ENCODE measurements around the gene SMARCAL1. TPM values are rescaled to one million over a fixed set of nuclear protein-coding genes. Genes with fewer than 3 reads are reported as not detected.

The SMARCAL1 gene
- total RNA-seq, 1 donor from 2014 or later, result 12.7 TPM

DNA sequence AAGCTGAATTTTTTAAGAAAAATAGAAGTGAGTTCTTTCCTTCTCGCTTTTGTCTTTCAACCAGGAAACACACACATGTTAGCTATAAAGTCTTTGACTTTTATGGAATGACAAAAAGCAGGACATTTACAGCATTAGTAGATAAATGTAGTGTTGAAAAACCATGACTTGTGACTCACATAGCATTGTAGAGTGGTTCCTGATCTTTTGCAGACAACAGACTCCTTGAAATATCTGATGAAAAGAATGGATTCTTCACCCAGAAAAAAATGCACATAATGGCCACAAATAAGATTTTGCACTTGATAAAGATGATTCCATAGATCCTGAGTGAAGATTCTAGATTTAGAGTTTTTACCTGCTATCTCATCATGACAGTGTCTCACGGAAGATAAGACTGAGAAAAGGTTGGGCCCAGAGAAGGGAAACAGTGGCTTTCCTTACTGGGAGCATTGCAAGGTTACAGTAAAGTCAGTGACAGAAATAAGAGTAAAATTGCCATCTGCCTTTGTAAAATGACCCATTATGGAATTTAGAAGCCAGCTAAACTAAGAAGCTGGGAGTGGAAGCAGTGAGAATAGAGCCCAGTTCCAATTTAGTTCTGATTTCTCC, 14.0 kb downstream of the SMARCAL1 start:
- no peak for DNase-seq (ENCODE audit: low spot score)

DNA sequence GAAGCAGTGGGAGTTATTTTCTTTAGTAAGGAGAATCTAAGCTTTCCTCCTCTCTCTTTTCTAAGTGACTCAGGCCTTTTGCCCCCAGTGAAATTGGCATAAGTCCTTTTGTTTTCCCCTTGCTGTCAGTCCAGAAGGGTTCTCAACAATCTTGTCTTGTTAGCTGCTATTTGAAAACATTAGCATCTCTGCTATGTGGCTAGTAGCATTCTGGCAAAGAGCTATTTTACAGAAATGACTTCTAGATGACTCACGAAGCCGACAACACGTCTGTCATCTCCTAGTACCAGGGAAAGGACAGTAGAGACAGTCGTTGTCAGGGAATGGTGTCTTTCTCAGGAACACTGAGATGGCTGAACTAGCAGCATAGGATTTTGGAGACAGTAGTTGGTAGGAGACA, 14.7 kb downstream of the SMARCAL1 start:
- DNase-seq (ENCODE audit: low spot score), result no peak

DNA sequence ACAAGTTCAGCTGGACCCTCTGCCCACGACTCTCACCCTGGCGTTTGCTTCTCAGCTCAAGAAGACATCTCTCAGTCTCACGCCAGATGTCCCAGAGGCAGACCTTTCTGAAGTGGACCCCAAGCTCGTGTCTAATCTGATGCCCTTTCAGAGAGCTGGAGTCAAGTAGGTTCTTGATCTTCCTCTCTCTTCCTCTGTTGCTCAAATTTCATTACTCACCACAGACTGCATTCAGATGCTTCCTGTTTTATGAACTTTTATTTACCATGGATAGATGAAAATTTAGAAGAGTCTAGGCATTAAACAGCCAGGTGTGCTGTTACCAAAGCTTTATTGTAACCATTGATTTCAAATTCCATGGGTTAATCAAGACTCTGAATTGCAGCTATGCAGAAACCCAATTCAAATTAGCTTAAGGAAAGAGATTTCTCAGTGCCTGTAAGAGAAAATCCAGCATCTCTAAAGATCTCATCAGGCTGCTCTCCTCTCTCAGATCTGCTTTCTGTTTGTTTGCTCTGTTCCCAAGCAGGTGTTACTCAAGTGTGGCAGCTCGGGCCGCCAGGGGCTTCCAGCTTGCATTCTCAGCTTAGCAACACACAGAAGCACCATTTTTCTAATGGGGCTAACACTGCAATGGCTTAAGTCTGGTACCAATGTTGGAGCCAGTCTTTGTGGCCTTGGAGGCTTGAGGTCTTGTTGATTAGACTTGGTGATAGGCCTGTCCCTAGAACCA, 16.5 kb downstream of the SMARCAL1 start:
- DNase-seq (ENCODE audit: low spot score), result no peak

DNA sequence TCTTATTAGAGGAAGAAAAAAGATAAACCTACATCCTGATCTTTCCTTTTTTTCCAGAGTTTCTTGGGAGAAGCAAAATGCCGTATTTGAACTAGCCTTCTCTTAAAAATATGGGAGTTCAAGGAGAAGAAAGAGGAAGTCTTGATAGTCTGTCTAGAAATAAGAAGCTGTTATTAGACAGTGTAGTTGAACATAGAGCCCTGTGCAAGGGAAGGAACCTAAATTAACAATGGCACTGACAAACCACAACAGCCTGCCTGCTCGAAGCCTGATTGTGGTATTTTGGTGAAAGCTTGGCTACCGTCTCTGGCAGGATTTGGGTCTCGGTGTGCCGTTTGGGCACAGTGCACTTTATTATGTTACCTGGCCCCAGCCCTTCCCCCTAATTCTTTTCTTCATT, 17.1 kb downstream of the SMARCAL1 start:
- DNase-seq (ENCODE audit: low spot score), result no peak

DNA sequence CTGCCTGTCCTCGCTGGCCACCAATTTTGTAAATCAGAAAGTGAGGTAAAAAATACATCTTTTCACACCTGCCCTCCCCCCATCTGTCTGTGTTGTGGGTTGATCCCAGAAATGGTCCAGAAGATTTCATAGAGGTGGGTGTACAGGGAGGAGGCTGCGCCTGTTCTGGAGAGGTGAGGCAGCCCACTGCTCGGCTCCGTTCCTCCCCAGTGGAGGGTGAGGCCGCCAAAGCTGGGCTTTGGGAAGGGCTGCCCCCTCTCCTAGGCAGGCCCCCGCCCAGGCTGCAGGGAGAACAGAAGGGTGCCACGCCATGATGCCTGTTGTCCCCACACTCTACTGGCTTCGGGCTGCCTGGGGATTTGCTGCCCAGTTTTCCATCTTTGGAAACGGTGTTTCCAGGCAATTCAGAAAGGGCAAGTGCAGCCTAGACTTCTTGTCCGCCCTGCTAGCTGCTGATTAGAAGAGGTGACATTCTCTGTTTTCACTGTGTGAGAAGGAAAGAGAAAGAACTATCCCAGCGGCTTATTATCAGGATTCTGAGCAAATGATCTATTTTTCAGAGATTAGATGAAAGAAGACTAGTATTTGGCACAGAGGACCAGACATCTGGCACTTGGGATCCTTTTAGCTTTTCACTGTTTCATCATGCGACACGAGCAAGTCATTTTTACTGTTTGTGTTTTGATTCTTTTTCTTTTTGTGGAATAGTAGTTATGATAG, 18.7 kb downstream of the SMARCAL1 start:
- DNase-seq (ENCODE audit: low spot score), result no peak

DNA sequence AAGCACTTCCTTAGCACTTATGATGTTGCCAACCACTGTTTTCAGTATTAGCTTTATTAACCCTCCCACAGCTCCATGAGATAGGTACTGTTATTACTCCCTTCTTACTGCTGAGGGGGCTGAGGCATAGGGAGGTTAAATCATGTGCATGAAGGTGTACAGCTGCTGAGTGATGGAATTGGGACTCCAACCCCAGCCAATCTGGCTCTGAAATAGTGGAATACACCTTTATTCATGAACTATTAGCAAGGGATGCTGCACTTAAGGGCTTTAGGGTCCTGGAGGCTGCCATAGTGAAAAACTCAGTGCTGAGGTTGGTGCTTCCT, 19.2 kb downstream of the SMARCAL1 start:
- no peak for DNase-seq (ENCODE audit: low spot score)

DNA sequence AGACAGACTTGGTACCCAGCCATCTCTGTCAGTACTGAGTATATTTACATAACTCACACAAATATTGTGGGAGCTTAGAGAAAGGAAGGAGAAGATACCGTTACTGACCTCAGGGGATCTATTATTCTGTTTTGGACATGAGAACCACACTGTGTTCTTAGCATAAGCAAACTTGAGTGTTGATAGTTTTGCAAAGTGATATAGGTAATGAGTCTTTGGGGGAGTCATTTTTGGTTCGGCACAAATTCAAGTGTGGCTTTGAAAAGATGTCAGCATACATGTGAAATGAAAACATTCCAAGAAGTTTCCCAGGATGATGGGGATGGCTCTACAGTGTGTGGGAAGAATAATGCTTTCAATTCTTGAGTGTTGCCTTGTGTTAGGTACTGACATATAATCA, 24.1 kb downstream of the SMARCAL1 start:
- no peak for DNase-seq (ENCODE audit: low spot score)

DNA sequence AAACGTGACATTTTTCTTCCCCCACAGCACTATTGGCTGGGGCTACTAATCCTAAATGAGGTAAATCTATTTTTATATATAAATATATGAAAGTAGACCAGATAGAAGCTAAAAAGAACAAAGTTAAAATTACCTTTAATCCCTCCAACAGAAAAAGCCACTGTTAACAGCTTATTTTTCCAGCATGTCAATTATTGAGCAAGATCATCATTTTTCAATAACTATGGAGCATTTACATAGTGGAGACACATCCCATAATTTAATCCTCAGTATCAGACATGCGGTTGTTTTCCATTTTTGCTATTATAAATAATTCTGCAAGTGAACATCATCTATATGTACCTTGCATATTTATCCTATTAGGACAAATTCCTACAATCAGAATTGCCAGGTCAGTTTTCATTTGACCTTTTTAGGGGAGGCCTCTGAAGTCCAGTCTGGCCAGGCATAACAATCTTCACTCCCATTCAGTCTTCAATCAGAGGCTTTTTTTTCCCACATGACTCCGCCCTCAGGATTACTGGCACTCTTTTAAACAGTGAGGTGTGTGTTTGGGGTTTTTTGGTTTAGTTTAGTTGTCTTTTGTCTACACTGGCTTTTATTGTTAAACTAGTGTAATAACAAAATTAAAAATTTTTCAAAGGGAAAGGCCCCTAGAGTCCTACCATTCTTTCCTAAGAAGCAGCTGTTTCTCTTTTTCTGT, 29.2 kb downstream of the SMARCAL1 start:
- no peak for DNase-seq (ENCODE audit: low spot score)

DNA sequence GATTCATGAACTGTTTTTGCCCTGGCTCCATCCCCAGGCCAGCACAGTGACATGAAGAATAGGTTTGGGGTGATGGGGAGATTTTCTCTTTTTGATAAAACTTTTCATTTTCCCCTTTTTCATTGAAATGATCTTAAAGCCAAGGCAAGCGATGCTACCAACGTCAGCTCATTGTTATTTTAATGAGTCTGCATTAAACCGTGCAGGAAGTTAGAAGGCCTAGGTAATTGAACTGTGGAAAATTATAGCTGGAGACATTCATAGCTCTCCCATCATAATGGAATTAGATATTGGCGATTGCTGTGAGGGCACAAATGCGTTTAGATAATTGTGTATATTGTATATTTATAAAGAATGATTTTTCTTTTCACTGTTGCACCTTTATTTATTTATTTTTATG, 33.2 kb downstream of the SMARCAL1 start:
- no peak for DNase-seq (ENCODE audit: low spot score)

DNA sequence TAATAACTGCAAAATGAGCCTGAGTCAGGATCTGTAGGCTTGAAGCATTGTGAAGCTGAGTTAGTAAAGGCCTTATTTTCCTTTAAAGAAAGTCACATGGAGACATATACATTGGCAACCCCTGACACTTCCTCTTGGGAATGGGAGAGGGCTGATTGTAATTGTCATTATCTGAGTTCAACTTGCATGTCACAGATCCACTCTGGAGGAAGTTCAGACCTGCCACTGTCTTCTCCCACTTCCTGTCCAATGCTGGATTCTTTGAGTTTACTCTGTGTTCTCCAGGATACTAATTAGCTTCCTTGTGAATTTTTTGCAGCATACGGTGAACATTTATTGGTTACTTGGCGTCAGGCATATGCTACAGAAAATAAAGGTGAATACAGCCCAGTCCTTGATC, 34.1 kb downstream of the SMARCAL1 start:
- DNase-seq (ENCODE audit: low spot score), result no peak

DNA sequence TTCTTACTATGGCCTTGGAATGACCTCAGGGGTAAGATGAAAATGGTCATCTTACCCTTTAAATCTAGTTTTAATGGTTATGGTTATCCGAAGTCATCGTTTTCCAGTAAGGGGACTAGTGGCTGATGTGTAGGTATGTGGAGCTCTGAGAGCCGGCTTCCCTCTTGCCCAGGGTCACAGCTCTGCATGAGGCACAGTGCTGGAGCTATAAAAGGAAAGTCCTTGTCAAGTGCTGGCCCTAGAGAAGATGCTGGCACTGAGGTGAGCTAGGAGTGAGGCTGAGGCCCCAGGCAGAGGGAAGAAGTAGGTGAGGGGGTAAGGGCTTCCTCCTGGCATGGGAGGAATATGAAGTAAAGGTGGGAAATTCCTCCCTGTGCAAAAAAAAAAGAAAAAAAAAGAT, 35.0 kb downstream of the SMARCAL1 start:
- no peak for DNase-seq (ENCODE audit: low spot score)

DNA sequence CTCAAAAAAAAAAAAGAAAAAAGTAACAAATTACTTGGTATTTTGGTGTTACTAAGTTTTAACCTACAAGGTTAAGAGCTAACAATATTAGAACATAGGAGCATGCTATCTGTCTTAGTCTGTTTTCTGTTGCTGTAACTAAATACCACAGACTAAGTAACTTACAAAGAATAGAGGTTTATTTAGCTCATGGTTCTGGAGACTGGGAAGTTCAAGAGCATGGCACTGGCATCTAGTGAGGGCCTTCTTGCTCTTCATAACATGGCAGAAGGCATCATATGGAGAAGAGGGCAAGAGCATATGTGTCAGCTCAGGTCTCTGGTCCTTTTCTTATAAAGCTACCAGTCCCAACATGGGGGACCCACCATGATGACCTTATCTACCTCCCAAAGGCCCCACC, 36.5 kb downstream of the SMARCAL1 start:
- DNase-seq (ENCODE audit: low spot score), result no peak

DNA sequence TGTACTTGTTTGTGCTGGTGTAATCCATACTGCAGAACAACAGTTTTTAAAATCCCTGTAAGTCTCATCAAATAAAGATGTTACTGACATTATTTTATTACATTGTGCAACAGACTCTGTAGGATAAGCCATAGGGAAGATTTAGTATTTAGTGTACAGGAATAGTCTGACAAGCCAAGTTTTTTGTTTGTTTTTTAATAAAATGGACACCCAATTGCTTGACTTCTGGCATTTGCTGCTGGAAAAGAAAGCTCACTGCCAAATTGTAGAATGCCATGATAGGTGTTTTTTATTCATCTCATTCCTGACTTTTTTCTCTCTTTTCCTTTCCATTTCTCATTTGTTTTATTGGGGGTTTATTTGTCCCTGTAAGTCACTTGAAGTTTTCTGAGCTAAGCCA, 38.1 kb downstream of the SMARCAL1 start:
- DNase-seq (ENCODE audit: low spot score), result no peak

DNA sequence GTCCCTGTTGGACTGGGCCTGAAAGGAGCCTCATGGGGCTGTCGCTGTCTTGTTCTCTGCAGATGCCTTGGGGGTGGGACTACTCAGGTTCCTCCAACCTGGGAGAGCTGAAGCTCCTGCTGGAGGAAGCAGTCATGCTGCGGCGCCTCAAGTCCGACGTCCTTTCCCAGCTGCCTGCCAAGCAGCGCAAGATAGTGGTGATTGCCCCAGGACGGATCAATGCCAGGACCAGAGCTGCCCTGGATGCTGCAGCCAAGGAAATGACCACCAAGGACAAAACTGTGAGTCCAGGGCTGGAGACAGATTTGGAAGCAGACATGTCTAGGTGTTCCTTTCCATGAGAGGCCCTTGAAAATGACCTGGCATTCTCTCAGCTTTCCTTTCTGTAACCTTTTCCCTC, 38.5 kb downstream of the SMARCAL1 start:
- no peak for DNase-seq (ENCODE audit: low spot score)

DNA sequence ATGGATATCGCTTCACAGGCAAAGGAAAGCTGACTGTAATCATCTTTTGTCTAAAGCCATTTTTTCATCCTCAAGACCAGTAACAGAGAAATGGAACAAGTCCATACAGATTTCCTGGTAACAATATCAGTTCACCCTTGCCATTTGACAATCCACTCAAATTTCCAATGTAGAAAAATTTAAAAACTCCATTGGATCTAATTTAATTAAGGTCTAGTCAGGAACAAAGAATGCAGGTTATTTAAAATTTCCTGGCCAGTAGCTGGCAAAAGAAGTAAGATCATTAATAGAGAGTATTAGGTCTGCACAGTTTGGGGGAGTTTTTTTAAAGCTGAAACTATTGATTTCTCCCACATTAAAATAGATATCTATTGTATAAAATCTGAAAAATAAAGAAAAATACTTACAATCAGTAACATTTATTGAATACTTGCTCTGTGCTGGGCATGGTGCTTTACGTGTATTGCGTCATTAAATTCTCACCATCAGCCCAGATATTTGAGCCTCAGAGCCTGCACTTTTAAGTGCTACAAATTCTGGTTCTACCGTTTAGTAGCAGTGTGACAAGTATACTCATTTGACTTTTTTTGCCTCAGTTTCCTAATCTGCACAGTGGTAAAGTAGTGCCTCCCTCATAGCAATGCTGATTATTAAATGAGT, 41.8 kb downstream of the SMARCAL1 start:
- no peak for DNase-seq (ENCODE audit: low spot score)

DNA sequence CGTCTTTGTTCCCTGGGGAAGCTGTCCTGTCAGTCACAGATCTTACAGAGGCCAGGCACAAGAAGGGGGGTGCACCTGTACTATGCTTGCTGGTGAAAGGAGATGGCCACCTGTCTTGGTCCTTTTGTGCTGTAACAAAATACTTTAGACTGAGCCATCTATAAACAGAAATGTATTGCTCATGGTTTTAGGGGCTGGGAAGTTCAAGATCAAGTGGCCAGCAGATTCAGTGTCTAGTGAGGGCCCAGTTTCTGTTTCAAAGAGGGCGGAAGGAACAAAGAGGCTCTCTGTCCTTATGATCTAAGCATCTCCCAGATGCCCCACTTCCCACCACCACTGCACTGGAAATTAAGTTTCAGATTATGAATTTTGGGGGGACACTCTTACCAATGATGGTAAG, 50.9 kb downstream of the SMARCAL1 start:
- no peak for DNase-seq (ENCODE audit: low spot score)

DNA sequence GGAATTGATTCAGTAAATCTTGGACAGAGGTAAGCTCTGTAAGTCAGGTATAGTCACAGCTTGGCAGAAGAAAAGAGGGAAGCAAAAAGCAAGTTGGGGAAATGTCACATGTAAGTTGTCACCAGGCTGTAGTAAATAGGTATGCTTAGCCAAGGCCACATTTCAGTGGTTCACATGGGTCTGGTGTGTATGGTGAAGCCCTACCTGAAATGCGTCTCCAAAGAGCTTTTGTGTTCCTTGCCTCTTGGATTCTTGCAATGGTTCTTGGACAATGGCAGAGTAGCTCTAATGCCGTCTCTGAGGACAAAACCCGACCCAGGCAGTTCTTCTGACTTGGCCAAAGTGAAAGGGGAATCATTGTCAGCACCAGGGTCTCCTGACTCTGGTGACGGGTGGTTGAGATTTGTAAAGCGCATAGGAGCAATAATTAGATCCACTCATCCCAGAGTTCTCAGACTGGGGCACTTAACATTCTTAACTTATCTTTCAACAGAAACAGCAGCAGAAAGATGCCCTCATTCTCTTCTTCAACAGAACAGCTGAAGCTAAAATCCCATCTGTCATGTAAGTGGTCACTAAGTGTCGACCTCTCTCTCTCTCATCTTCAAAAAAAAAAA, 51.9 kb downstream of the SMARCAL1 start:
- DNase-seq (ENCODE audit: low spot score), result no peak

DNA sequence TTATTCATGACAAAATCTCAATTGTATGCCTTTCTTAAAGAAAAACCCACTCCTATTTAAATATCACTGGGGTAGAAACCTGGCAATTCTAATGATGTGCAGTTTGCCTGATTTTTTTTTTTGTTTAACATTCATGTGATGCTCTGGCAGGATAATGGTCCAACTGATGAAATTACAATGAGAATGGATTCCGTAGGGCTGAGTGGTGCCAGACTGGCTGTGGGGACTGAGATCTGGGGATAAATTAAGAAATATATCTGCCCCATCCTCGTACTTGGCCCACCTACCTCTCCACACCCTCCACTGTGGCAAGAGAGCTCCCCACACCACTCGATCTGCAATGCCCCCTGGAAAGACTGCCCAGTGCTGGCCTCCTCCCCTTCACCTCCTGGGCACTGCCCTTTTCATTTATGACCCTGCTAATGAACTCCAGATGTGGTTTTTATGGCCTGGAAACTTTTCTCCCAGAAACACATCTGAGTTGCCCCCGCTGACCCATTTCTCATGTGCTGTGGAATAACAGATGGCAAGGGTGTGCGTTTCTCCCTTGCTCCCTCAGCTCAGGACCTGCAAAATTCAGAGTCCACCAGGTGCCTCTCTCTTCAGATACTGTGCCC, 53.4 kb downstream of the SMARCAL1 start:
- DNase-seq (ENCODE audit: low spot score), result no peak

DNA sequence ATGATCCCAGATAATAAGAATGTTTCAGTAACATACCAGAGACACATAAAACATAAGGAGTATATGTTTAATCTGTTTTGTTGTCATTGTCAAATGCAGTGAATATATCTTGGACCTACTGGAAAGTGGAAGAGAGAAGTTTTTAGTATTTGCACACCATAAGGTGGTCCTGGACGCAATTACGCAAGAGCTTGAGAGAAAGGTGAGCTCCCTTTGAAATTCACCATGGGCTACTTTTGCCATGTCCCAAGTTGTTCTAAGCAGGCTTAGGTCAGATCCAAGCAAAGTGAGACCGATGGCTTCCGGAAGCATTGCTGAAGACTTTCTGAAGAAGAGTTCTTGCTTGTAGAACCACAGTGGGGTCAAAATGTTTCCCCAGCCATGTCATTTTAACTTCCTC, 55.6 kb downstream of the SMARCAL1 start:
- DNase-seq (ENCODE audit: low spot score), result no peak

DNA sequence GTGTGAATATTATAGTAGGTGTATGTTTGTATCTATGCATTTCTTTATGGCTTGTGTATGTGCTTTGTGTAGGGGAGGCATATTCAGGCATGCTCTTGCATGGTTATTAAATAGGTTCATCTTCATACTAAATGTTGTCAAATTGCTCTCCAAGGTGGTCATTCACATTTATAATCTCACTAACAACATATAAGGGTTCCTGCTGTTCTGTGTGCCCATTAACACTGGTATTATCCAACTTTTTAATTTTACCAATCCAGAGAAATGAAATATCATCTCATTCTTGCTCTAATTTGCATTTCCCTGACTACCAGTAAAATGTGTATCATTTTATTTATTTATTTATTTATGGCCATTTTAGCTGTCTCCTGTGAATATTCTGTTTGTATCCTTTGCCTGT, 57.4 kb downstream of the SMARCAL1 start:
- DNase-seq (ENCODE audit: low spot score), result no peak

DNA sequence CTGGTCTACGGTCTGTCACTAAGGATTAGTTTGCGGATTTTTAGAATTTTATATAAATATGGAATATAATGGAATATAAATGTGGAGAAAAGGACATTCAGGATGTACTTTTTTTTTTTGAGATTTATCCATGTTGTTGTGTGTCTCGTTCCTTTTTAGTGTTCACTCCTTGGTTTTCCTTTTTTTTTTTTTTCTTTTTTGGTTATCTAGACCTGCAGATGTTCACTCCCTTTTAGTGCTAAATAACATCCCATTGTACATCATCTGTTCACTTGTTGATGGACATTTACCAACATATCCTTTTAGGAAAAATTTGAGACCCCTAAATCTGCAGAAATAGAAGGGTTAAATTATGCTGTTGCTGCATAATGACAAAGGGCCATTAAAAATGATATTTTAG, 60.9 kb downstream of the SMARCAL1 start:
- DNase-seq (ENCODE audit: low spot score), result no peak

Measured in mesenteric fat pad (tissue), 1 donor.